Caco-2 (cell line): Measurements from ENCODE around the gene KLHL17. TPM values are rescaled to one million over a fixed set of nuclear protein-coding genes. Genes with fewer than 3 reads are reported as not detected.

ENCODE experiments used
- BruUV-seq: library from RNA; stranded (reverse); fragments of 400-500 nt; replicated peaks from 2 replicates; lab custom pipeline; 2021; lab: Mats Ljungman, UMichigan
- CTCF ChIA-PET: fragments of 300-600 bp; sonication (Branson Sonifier 250); formaldehyde crosslinking; loops from one replicate; lab custom pipeline; 2022; ENCODE audit warnings: antibody characterized with exemption; lab: Charles Lee
- POLR2A ChIA-PET: fragments of 300-600 bp; sonication (Branson Sonifier 250); formaldehyde crosslinking; loops from one replicate; lab custom pipeline; 2022; ENCODE audit warnings: antibody characterized with exemption; lab: Charles Lee
- DNase-seq, 2 experiments: peaks; one replicate each; pipeline versions ENCODE4 v3.0.0 to v3.0.0-alpha.2; 2020 to 2022
- H3K27me3 ChIP-seq: replicated peaks from 2 replicates; pipeline ENCODE4 v1.6.0; 2011; ENCODE audit warnings: low read length; ENCODE audit not compliant: control insufficient read depth, insufficient read depth
- H3K36me3 ChIP-seq: 2 replicates; pipeline ENCODE4 v1.5.1; 2011; ENCODE audit warnings: low read length; ENCODE audit not compliant: control insufficient read depth, insufficient read depth
- H3K4me1 ChIP-seq: fragments of 250-450 bp; sonication (Bioruptor Pico); 2 replicates; pipeline ENCODE4 v1.5.1; 2020; ENCODE audit warnings: mild to moderate bottlenecking
- H3K4me3 ChIP-seq: 2 replicates; pipeline ENCODE4 v1.5.1; 2011; ENCODE audit warnings: low read depth, mild to moderate bottlenecking, control low read depth, low read length
- H3K9me3 ChIP-seq: fragments of 250-450 bp; sonication (Bioruptor Pico); 2 replicates; pipeline ENCODE4 v1.5.1; 2020; ENCODE audit warnings: mild to moderate bottlenecking, moderate library complexity
- H3K27ac Mint-ChIP-seq: one replicate; pipeline ENCODE4 v1.8.0; 2022; ENCODE audit warnings: mixed read lengths; ENCODE audit not compliant: unreplicated experiment
- H3K27me3 Mint-ChIP-seq: one replicate; pipeline ENCODE4 v1.8.0; 2022; ENCODE audit warnings: mixed read lengths; ENCODE audit not compliant: insufficient read depth, unreplicated experiment
- H3K36me3 Mint-ChIP-seq: one replicate; pipeline ENCODE4 v1.8.0; 2022; ENCODE audit warnings: mild to moderate bottlenecking, mixed read lengths; ENCODE audit not compliant: insufficient read depth, unreplicated experiment
- H3K4me1 Mint-ChIP-seq: one replicate; pipeline ENCODE4 v1.8.0; 2022; ENCODE audit warnings: low read depth, mixed read lengths; ENCODE audit not compliant: unreplicated experiment
- H3K4me3 Mint-ChIP-seq: one replicate; pipeline ENCODE4 v1.8.0; 2022; ENCODE audit warnings: mild to moderate bottlenecking, moderate library complexity, mixed read lengths; ENCODE audit not compliant: unreplicated experiment
- H3K9me3 Mint-ChIP-seq: one replicate; pipeline ENCODE4 v1.8.0; 2022; ENCODE audit warnings: mixed read lengths; ENCODE audit not compliant: unreplicated experiment
- intact Hi-C: fragments of 100-400 bp; cut with micrococcal nuclease; formaldehyde crosslinking; loops from one replicate; pipeline ENCODE4 v1.10.0; 2022; ENCODE audit not compliant: unreplicated experiment
- total RNA-seq: library from RNA; stranded (reverse); gene quantifications from 2 replicates; pipeline ENCODE4 v1.2.3, GENCODE V29; 2022
- TF ChIP-seq, protein P1 (sequence below), 2 experiments: fragments of 200-600 bp in 1 of 2; IDR thresholded peaks; 1 replicate in 1 of 2; 2 replicates in 1 of 2; pipeline versions ENCODE4 v1.5.1 to v1.8.0; 2011 to 2022; ENCODE audit warnings: antibody characterized with exemption in 1 of 2, control low read depth in 1 of 2, inconsistent platforms in 1 of 2, low read depth in 1 of 2, low read length in 1 of 2, mild to moderate bottlenecking in 1 of 2, moderate library complexity in 1 of 2; ENCODE audit not compliant: insufficient read depth in 1 of 2, severe bottlenecking in 1 of 2, unreplicated experiment in 1 of 2

The KLHL17 gene
- total RNA-seq, 1 experiment from 2014 or later: 33.1 TPM

DNA sequence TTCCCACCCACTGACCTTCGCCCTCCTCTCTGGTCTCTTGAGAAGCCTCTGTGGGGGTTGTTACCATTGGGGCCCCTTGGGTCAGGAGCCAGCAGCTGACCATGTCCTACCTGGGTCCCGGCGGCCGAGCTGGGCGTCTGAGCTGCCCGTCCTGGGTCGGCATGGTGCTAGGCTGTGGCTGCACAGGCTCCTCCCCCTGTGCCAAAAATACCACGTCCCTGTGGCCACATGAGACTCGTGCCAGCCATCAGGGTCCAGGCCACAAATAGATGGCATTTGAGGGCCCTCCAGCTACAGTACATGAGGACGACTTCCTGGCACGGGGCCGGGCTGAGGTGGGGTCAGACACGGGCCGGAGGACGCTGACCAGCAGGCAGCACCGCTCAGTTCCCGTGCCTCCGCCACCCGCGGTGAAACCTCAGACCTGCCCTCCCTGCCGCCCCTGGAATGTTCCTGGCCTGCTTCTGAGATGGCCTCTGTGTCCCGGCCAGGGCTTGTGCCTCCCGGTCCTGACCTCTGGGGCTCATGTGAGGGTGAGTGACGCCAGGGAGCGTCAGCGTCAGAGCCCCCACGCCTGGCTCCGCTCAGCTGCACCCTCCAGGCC lies 21.7 kb downstream of the KLHL17 start, which contains the start of gene PERM1:
PERM1 (minus strand) TSS at position 139 of the 604 bp plus-strand sequence. CDS start 1,064 bp downstream, outside the sequence.
- H3K27me3 ChIP-seq: no peaks in the 10 kb centered on the region
- no peaks in the 10 kb centered on the region for H3K36me3 ChIP-seq
- H3K9me3 Mint-ChIP-seq: no peaks in the 10 kb centered on the region
- BruUV-seq: no TSS peak
- no peaks in the 10 kb centered on the region for H3K9me3 ChIP-seq
- H3K4me3 Mint-ChIP-seq: no peak within 1 kb of the TSS
- no peak within 1 kb of the TSS for H3K27ac Mint-ChIP-seq
- peaks cover 6% of the 10 kb centered on the region for H3K4me1 Mint-ChIP-seq
- H3K36me3 Mint-ChIP-seq: peaks cover 9% of the 10 kb centered on the region
- no peaks in the 10 kb centered on the region for H3K4me1 ChIP-seq
- H3K27me3 Mint-ChIP-seq: no peaks in the 10 kb centered on the region
- intact Hi-C loops: loop anchor here (5.0 kb wide), 1 partner anchor 80 kb away; no protein-coding TSS in a partner anchor
- TF ChIP-seq, protein P1, sequence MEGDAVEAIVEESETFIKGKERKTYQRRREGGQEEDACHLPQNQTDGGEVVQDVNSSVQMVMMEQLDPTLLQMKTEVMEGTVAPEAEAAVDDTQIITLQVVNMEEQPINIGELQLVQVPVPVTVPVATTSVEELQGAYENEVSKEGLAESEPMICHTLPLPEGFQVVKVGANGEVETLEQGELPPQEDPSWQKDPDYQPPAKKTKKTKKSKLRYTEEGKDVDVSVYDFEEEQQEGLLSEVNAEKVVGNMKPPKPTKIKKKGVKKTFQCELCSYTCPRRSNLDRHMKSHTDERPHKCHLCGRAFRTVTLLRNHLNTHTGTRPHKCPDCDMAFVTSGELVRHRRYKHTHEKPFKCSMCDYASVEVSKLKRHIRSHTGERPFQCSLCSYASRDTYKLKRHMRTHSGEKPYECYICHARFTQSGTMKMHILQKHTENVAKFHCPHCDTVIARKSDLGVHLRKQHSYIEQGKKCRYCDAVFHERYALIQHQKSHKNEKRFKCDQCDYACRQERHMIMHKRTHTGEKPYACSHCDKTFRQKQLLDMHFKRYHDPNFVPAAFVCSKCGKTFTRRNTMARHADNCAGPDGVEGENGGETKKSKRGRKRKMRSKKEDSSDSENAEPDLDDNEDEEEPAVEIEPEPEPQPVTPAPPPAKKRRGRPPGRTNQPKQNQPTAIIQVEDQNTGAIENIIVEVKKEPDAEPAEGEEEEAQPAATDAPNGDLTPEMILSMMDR (IDR thresholded peaks at IDR 0.05; ENCODE audit: insufficient read depth in 1 of 2, low read depth in 1 of 2, low read length in 1 of 2, severe bottlenecking in 1 of 2, unreplicated experiment in 1 of 2): no peak
- H3K4me3 ChIP-seq: no peak within 1 kb of the TSS
- POLR2A ChIA-PET: interaction anchor here (0.9 kb wide), 1 partner anchor 18 kb away, joined by 3 read pairs; no protein-coding TSS in a partner anchor
- CTCF ChIA-PET: interaction anchor here (1.5 kb wide), 1 partner anchor 82 kb away, joined by 5 read pairs; no protein-coding TSS in a partner anchor
- DNase-seq: no peak

DNA sequence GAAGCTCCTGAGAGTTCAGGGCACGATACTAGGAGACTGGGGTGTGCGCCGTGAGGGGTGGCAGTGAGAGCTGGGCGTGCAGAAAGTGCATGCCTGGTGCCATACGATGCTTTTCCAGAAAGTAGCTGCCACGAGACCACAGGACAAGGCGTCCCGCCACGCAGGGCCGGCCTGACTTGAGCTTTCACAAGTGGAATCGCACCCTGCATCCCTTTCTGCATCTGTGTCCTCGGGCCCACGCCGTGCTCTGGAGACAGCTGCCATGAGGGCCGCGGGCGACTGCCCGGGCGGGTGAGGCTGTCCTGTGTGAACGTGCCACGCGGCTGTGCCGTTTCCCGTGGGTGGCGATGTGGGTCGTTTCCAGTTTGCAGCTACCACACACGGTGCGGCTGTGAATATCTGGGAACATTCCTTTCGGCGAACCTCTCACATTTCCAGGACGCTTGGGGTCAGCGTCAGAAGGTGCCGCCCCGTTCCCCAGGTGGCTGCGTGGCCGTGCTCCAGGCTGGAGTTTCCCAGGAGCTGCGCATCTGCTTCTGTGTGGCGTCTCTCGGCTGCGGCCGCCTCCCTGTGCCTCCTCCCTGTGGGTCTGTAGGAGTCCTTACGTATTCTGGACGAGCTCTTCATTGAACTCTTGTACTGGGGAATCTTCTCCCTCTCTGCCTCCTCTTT lies 22.5 kb downstream of the KLHL17 start:
- POLR2A ChIA-PET: no interaction called here
- Histone ChIP-seq H3K4me1 (no peaks in the 10 kb centered on the region), H3K36me3 (no peaks in the 10 kb centered on the region), H3K9me3 (no peaks in the 10 kb centered on the region), H3K4me3 (no peak overlapping the region), H3K27me3 (no peaks in the 10 kb centered on the region)
- DNase-seq: no peak
- TF ChIP-seq, protein P1 (IDR thresholded peaks at IDR 0.05; ENCODE audit: insufficient read depth in 1 of 2, low read depth in 1 of 2, low read length in 1 of 2, severe bottlenecking in 1 of 2, unreplicated experiment in 1 of 2): no peak
- intact Hi-C loops: loop anchor here (5.0 kb wide), 1 partner anchor 79 kb away; no protein-coding TSS in a partner anchor
- H3K36me3 Mint-ChIP-seq: peaks cover 7% of the 10 kb centered on the region
- CTCF ChIA-PET: interaction anchor here (0.6 to 1.5 kb wide), 3 partner anchors 24 to 264 kb away, joined by 3 to 7 read pairs (median 5); no protein-coding TSS in a partner anchor
- no peak overlapping the region for H3K27ac Mint-ChIP-seq
- H3K4me1 Mint-ChIP-seq: peaks cover 6% of the 10 kb centered on the region
- no peaks in the 10 kb centered on the region for H3K27me3 Mint-ChIP-seq
- BruUV-seq: no TSS peak
- H3K9me3 Mint-ChIP-seq: no peaks in the 10 kb centered on the region
- no peak overlapping the region for H3K4me3 Mint-ChIP-seq

DNA sequence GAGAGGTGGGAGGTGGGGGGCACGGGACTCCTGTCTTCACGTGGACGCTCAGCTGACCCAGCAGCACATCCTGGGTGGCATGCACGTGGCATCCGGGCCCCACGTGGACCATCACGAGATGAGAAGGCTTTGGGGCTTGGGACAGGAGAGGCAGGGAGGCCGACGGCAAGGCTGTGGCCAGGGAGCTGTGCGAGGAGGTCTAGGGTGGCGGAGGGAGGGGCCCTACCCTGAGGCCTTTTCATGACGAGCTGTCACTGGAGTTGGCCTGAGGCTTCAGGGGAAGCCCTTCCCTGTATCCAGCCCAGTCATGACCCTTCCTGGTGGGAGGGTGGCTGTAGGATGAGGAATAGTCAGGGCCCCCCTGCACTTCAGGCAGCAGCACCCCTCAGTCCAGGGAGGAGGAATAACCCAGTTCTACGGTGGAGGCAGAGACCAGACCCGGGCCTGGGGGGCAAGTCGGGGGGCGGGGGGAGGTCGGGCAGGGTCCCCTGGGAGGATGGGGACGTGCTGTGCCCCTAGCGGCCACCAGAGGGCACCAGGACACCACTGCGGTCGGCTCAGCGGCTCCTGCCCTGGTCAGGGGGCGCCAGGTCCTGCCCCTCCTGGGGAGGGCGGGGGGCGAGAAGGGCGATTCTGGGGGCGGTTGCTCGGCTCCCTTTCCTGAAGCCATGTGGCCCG lies 23.6 kb downstream of the KLHL17 start:
- Mint-ChIP-seq H3K9me3 (no peaks in the 10 kb centered on the region), H3K4me3 (no peak overlapping the region), H3K27ac (no peak overlapping the region), H3K27me3 (no peaks in the 10 kb centered on the region), H3K4me1 (no peaks in the 10 kb centered on the region), H3K36me3 (peaks cover 4% of the 10 kb centered on the region)
- peak in 1 of 2 experiments; percentile 73 for DNase-seq
- no peaks in the 10 kb centered on the region for H3K27me3 ChIP-seq
- intact Hi-C loops: loop anchor here (2.0 to 5.0 kb wide), 2 partner anchors 78 to 307 kb away; no protein-coding TSS in a partner anchor
- ChIA-PET POLR2A (interaction anchor here (0.6 to 1.3 kb wide), 2 partner anchors 18 to 41 kb away, joined by 5 to 8 read pairs; no protein-coding TSS in a partner anchor), CTCF (interaction anchor here (0.6 to 1.5 kb wide), 5 partner anchors 10 to 196 kb away, joined by 4 to 6 read pairs (median 6); no protein-coding TSS in a partner anchor)
- no peaks in the 10 kb centered on the region for H3K4me1 ChIP-seq
- TF ChIP-seq, protein P1 (IDR thresholded peaks at IDR 0.05; ENCODE audit: insufficient read depth in 1 of 2, low read depth in 1 of 2, low read length in 1 of 2, severe bottlenecking in 1 of 2, unreplicated experiment in 1 of 2): peak; percentile 91 to 93
- H3K36me3 ChIP-seq: no peaks in the 10 kb centered on the region
- BruUV-seq: no TSS peak
- no peaks in the 10 kb centered on the region for H3K9me3 ChIP-seq
- no peak overlapping the region for H3K4me3 ChIP-seq
